Ectodermal cell (in vitro differentiated cells): ENCODE measurements around the gene HINT3.
"Not testable (repeated sequence)": the region's sequence is repeated elsewhere in the genome, so short reads cannot be mapped to it uniquely, and the experiment has no call there.

Experiments used
- H3K27ac ChIP-seq: 2 replicates; pipeline ENCODE4 v1.7.0; 2013; ENCODE audit warnings: mild to moderate bottlenecking, low read depth, low read length; ENCODE audit not compliant: insufficient read depth, poor library complexity, severe bottlenecking
- H3K27me3 ChIP-seq: 2 replicates; pipeline ENCODE4 v1.7.0; 2013; ENCODE audit warnings: mild to moderate bottlenecking, low read length; ENCODE audit not compliant: insufficient read depth, control insufficient read depth, poor library complexity, severe bottlenecking
- H3K36me3 ChIP-seq: one replicate; pipeline ENCODE4 v1.7.0; 2013; ENCODE audit warnings: low read length; ENCODE audit not compliant: control insufficient read depth, insufficient read depth
- H3K4me1 ChIP-seq: one replicate; pipeline ENCODE4 v1.7.0; 2013; ENCODE audit warnings: low read length; ENCODE audit not compliant: control insufficient read depth, insufficient read depth
- H3K4me3 ChIP-seq: 2 replicates; pipeline ENCODE4 v1.7.0; 2013; ENCODE audit warnings: low read depth, low read length, control low read depth; ENCODE audit not compliant: insufficient read depth
- H3K9me3 ChIP-seq: 2 replicates; pipeline ENCODE4 v1.7.0; 2013; ENCODE audit warnings: mild to moderate bottlenecking, low read length, moderate library complexity; ENCODE audit not compliant: control insufficient read depth
- WGBS, 2 experiments: methylation state at CpG; one replicate each; pipeline ENCODE4 v1.1.7; 2013; ENCODE audit warnings: missing lambda C conversion rate in 2 of 2; 5-methylcytosine and 5-hydroxymethylcytosine counted together

HINT3 gene

DNA sequence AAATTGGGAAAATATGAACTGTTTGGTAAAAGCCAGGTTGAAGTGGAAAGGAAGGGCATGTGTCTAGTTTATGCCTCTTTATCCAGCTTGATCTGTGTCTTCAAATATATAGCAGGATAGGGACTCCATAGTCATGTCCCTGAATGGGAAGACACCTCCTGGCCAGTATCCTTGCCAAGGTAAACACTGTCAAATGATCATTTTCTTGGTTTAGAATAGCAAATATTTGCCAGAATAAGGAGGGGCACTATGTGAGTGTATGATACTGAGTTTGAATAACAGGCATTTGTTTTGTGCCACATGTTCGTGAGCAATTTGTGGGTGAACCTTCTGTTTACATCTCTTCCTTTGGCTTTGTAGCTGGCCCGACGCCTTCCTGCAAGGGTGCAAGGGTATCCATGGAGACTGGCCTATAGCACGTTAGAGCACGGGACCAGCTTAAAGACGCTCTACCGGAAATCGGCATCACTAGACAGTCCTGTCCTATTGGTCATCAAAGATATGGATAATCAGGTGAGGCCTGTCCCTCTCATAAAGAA is 34.2 kb upstream of the HINT3 start:
- Histone ChIP-seq H3K9me3 (no peaks in the 10 kb centered on the region), H3K4me1 (peaks cover 15% of the 10 kb centered on the region), H3K27me3 (no peaks in the 10 kb centered on the region), H3K27ac (no peak overlapping the region), H3K36me3 (no peaks in the 10 kb centered on the region), H3K4me3 (no peak overlapping the region)
- WGBS, 2 experiments: 95 to 96% methylated on average over 8 of the region's 8 CpGs

DNA sequence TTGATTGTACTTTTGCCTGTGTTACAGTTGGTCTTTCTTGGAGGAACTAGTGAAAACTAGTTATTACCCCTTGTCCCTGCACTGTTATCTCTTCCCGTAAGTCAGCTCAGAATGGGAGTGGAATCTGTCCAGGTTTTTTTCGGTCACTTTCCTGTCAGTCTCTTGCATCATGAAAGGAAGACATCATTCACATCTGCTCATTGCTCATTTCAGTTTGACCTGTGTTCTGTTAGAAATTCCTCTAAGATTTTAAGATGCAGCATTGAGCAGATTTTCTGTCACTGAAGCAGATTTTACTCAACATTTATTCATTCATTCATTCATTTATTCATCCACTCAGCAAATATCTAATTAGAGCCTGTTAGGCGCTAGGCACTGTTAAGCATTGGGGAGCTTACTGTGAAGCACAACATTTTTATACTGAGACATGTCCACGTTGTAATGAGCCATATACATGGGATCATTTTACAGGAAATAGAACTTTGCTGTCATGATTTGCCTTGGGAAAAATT is 33.1 kb upstream of the HINT3 start:
- WGBS, 2 experiments: 90 to 91% methylated on average over 4 of the region's 4 CpGs
- Histone ChIP-seq H3K9me3 (no peaks in the 10 kb centered on the region), H3K4me1 (peaks cover 9% of the 10 kb centered on the region), H3K4me3 (no peak overlapping the region), H3K27ac (no peak overlapping the region), H3K36me3 (no peaks in the 10 kb centered on the region), H3K27me3 (no peaks in the 10 kb centered on the region)

DNA sequence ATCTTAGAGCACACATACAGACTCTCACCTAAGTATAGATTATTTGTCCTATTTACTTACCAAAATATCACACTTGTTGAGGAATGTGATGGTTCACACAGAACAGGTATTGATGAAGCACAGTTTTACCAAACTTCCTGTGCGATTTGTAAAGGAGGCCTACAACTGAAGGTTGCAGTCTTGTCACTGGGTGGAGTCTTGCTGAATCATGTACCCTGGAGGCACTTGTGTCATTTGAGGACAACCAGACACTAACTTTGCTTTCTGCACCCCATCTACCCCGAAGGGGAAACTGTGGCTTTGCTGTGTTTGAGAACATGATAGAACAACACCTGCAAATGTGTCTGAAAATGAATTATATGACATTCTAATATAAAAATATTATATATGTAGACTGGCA is 32.4 kb upstream of the HINT3 start:
- WGBS, 2 experiments: 94 to 98% methylated on average over 2 of the region's 2 CpGs
- no peak overlapping the region for H3K27ac ChIP-seq
- no peak overlapping the region for H3K4me3 ChIP-seq
- H3K27me3 ChIP-seq: no peaks in the 10 kb centered on the region
- H3K4me1 ChIP-seq: peaks cover 4% of the 10 kb centered on the region
- no peaks in the 10 kb centered on the region for H3K9me3 ChIP-seq
- H3K36me3 ChIP-seq: no peaks in the 10 kb centered on the region

DNA sequence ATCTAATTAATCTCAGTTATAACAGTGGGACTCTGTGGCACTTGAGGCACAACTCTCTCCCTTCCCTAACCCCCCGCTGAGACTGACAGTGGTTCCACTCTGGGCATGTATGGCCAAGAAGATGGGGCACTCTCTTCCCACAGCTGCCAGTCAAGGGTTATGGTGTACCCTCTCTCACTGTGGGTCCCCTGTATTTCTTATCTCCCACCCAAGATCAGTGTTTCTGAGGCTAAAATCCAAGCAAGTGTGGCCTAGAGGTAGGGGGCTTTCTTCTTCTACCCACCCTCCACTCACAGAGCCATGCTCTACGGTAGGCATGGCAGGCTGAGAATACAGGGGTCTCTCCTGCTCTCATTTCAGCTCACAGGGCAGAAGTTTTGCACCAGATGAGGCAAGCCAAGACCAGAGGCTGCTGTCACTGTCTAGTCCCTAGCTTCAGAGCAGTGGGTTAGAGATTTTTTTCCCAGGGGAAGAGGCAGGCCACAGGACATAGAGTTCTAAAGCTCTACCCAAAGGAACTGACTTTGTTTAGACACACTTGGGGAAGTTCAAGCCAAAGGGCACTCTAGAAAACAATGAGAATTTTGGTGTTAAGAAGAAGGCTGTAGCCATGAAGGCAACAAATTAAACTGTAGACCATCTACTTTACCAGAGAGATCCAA is 31.7 kb upstream of the HINT3 start:
- no peaks in the 10 kb centered on the region for H3K9me3 ChIP-seq
- WGBS, 2 experiments: 96 to 100% methylated on average over 2 of the region's 2 CpGs
- H3K4me3 ChIP-seq: no peak overlapping the region
- H3K36me3 ChIP-seq: no peaks in the 10 kb centered on the region
- H3K27me3 ChIP-seq: no peaks in the 10 kb centered on the region
- H3K27ac ChIP-seq: no peak overlapping the region
- no peaks in the 10 kb centered on the region for H3K4me1 ChIP-seq

DNA sequence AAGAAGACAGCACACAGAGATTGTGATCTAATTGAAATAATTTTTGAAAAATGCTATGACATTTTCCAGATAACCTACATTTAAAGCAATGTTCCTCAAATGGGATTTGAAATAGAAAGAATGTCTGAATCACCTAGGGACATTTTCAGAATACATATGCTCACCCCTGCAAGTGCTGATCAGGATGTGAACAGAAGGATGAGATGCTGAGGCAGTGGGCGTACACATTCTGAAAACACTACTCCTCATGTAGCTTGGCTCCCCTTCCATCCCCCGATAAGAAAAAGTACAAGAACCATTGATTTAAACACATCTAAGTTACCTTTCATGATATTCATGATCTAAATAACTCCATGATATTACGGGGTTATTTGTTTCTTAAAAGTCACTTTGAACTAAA is 29.9 kb upstream of the HINT3 start:
- Histone ChIP-seq H3K27me3 (no peaks in the 10 kb centered on the region), H3K36me3 (no peaks in the 10 kb centered on the region), H3K4me1 (no peaks in the 10 kb centered on the region), H3K9me3 (no peaks in the 10 kb centered on the region), H3K4me3 (no peak overlapping the region), H3K27ac (no peak overlapping the region)
- 92 to 97% methylated on average over 2 of the region's 3 CpGs for WGBS, 2 experiments

DNA sequence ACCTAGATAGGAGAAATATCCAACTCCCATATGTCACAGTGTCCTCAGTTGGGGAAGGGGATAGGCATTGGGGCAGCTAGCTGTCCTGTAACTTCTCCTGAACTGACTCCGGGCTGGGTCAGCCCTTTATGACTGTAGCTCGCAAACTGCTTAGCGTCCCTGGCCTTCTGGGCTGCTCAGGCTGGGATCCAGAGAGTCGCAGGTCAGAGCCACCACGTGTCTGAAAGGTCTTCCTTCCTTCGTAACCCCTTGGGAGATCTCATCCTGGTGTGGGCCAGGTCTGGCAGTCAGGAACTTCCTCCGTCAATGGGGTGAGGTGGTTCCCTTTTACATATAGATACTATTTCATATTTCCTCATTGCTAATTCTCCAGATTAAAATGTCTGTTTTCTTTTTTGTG is 28.8 kb upstream of the HINT3 start:
- Histone ChIP-seq H3K36me3 (no peaks in the 10 kb centered on the region), H3K27ac (no peak overlapping the region), H3K27me3 (no peaks in the 10 kb centered on the region), H3K4me3 (no peak overlapping the region), H3K9me3 (no peaks in the 10 kb centered on the region), H3K4me1 (no peaks in the 10 kb centered on the region)
- 88 to 89% methylated on average over 6 to 7 of the region's 7 CpGs for WGBS, 2 experiments

DNA sequence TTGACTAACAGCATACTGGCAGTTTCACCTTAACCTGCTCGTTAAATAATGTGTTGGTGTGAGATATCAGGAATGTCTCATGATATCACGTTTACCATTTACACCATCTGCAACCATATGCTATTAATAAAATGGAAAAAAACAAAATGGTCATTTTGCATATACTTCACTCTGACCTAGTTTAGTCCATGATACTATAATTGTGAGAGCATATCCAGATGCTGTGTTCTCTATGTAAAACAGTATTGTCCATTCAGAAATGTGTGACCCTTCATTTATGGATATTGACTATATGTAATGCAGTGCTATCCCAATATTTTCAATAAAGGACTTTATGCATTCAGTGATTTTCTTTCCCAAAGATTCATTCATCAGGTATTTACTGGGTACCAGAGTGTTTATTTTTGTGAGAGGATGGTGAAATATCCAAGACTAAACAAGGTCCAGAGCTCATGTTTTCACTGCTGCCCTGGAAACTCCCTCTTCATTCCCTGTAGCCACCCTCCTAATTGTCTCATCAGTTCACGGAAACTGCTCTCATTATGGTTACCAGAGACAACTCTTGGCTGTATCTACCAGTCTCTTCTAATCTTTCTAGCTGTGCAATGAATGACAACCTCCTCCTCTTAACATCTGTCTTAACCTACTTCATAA is 25.7 kb upstream of the HINT3 start:
- no peaks in the 10 kb centered on the region for H3K9me3 ChIP-seq
- H3K36me3 ChIP-seq: no peaks in the 10 kb centered on the region
- H3K4me3 ChIP-seq: no peak overlapping the region
- no peaks in the 10 kb centered on the region for H3K4me1 ChIP-seq
- 85 to 93% methylated on average over 1 of the region's 3 CpGs for WGBS, 2 experiments
- H3K27ac ChIP-seq: no peak overlapping the region
- no peaks in the 10 kb centered on the region for H3K27me3 ChIP-seq

DNA sequence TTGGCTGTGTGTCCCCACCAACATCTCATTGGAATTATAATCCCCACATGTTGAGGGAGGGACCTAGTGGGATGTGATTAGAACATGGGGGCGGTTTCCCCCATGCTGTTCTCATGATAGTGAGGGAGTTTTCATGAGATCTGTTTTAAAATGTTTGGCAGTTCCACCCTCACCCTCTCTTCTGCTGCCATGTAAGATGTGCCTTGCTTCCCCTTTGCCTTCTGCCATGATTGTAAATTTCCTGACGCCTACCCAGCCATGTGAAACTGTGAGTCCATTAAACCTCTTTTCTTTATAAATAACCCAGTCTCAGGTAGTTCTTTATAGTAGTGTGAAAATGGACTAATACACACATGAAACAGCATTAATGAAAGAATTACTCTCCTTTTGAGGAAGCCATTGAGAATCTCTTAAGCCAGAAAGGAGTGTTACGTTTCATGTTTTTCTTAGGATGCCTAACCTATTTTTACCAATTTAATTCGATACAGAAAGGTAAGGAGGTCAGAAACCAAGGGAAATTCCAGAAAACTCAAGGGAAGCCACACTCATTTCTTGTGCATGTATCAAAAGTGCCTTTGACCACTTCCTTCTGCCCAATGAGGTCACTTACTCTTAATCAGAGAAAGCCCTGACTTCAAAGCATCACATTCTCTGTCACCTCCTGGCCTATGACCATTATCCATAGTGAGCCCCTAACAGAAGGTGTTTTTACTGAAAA is 24.7 kb upstream of the HINT3 start:
- no peaks in the 10 kb centered on the region for H3K36me3 ChIP-seq
- H3K27ac ChIP-seq: no peak overlapping the region
- no peaks in the 10 kb centered on the region for H3K9me3 ChIP-seq

DNA sequence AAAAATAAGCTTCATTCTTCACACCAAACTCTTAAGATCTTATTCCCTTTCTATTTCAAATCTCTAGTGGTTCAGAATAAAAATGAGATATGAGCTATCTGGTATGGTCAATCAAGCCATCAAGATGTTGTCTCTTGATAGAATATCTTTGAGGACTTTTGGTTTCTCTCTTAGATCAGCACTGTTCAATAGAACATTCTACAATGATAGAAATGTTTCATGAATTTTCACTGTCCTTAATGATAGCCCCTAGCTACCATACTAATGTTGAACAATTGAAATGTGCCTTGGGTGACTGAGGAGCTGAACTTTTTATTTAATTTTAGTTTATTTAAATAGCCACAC is 24.1 kb upstream of the HINT3 start:
- H3K27ac ChIP-seq: no peak overlapping the region
- H3K36me3 ChIP-seq: no peaks in the 10 kb centered on the region
- H3K4me1 ChIP-seq: no peaks in the 10 kb centered on the region
- H3K9me3 ChIP-seq: no peaks in the 10 kb centered on the region
- H3K4me3 ChIP-seq: no peak overlapping the region
- no peaks in the 10 kb centered on the region for H3K27me3 ChIP-seq

More for the DNA sequence above, 24.7 kb upstream of the HINT3 start:
- 86 to 92% methylated on average over 4 of the region's 4 CpGs for WGBS, 2 experiments
- H3K4me1 ChIP-seq: no peaks in the 10 kb centered on the region
- H3K27me3 ChIP-seq: no peaks in the 10 kb centered on the region
- H3K4me3 ChIP-seq: no peak overlapping the region

DNA sequence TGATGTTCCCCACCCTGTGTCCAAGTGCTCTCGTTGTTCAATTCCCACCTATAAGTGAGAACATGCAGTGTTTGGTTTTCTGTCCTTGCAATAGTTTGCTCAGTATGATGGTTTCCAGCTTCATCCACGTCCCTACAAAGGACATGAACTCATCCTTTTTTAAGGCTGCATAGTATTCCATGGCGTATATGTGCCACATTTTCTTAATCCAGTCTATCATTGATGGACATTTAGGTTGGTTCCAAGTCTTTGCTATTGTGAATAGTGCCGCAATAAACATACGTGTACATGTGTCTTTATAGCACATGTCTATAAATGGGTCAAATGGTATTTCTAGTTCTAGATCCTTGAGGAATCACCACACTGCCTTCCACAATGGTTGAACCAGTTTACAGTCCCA is 21.1 kb upstream of the HINT3 start:
- H3K27me3 ChIP-seq, H3K9me3 ChIP-seq, H3K27ac ChIP-seq, H3K4me3 ChIP-seq, H3K4me1 ChIP-seq, H3K36me3 ChIP-seq: not testable (repeated sequence)
- WGBS, 2 experiments: 80 to 92% methylated on average over 5 of the region's 5 CpGs
